Measurements from ENCODE around the gene RACGAP1. TPM values are rescaled to one million over a fixed set of nuclear protein-coding genes. Genes with fewer than 3 reads are reported as not detected.
"Not testable (repeated sequence)": the region's sequence is repeated elsewhere in the genome, so short reads cannot be mapped to it uniquely, and the experiment has no call there.

The RACGAP1 gene
- total RNA-seq, 1 donor from 2014 or later = 112 TPM

GRCh38 chr12:49998453-49998852 lies 26.8 kb downstream of the RACGAP1 start:
- intact Hi-C loops (cut with micrococcal nuclease) = no loop called here

- intact Hi-C loops (cut with micrococcal nuclease) = no loop called here
Observed at GRCh38 chr12:49990273-49990672, 35.0 kb downstream of the RACGAP1 start.

GRCh38 chr12:49989400-49989799 lies 35.9 kb downstream of the RACGAP1 start:
- intact Hi-C loops (cut with micrococcal nuclease) = not testable (repeated sequence)

DNA sequence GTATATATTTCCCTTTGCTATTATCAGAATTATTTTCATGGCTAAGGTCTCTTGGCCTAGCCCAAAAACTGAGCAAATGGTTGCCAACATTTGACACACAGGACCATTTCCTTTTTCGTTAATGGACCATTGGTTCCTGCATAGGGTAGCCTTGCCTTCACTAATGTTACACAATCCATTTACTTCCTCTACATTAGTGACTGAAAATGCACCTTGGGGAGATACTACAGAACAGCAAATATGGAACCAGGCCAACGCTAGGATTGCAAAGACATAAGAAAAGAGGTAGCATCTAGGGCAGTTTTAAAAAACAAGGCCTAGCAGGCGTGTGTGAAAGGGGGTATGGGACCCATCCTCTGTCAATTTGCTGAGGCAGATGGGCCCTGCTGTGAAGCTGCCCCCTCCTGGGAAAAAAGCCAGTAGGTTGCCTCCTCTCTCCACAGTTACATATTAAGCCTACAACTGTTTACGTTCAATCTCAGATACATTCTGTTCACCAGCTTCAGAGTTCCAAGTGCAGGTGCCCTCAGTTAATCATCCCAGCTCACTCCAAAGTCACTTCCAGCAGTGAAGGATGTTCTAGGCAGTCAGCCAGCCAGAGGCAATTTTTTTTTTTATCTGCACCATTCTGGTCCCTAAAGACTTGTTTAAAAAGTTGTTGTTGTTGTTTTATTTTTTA lies 37.5 kb downstream of the RACGAP1 start:
- intact Hi-C loops (cut with micrococcal nuclease) = no loop called here

DNA sequence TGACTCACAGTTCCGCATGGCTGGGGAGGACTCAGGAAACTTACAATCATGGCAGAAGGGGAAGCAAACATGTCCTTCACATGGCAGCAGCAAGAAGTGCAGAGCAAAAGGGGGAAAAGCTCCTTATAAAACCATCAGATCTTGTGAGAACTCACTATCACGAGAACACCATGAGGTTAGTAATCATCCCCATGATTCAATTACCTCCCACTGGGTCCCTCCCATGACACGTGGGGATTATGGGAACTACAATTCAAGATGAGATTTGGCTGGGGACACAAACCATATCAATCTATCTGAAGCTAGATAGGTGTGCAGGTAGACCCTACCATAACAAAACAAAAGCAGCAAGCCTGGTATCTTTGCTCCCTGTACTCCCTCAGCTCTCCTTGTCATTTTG lies 38.8 kb downstream of the RACGAP1 start:
- intact Hi-C loops (cut with micrococcal nuclease) = not testable (repeated sequence)

- intact Hi-C loops (cut with micrococcal nuclease) = no loop called here
Observed at GRCh38 chr12:49985981-49986380, 39.3 kb downstream of the RACGAP1 start.

DNA sequence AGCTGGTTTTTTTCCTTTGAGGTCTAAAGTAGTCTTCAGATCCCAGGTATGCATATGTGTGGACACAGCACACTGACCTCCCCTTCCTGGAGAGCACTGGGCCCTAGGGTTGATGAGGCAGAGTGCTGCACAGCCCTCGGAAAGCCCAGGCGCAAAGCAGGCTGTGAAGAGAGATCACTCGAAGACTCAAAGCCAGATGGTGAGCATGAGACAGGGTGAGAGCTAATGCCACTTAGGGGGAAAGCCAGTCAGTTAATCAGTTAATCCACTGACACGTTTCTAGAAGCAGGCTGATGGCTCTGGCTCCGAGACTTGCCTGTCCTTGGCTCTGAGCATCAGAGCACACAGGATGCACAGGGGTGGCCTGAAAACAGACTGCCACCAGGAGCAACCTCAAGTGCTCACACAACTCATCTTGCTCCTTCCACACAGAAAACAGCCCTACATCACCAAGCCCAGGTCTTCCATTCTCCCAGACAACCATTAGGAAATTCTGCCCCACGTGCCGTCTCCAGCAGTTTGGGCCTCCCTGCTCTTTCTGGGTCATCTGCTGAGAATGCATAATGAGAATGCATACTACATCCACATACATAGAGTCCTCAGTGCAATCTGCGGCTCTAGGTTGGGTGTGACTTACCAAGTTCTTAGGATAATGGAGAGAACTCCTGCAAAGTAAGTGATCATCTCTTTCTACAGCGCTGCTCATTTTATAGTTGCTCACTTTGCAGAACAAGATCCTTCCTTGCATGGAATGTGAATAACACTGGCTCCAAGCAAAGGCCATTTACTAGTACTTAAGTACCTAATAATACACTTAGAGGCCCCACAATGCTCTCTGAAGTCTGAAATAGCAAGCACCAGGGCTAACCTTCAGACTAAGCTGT lies 40.6 kb downstream of the RACGAP1 start:
- intact Hi-C loops (cut with micrococcal nuclease) = no loop called here

DNA sequence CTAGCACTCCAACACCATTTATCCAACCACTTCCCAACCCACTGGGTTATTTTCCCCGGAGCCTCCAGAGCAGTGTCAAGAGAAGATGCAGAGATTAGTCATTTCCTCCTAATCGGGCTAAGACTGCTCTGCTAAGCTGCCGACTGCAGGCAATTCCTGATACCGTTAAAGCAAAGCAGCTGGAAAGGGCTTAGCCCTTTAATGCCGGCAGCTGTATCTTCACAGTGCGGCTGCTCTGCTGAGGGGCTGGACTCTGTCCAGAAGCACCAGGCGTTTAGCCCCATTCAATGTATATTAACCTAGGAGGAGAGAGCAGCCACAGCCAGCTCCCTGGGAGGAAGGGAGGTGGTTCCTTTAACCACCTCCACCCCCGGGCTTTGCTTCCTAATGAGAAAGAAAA lies 41.4 kb downstream of the RACGAP1 start:
- intact Hi-C loops (cut with micrococcal nuclease) = no loop called here

DNA sequence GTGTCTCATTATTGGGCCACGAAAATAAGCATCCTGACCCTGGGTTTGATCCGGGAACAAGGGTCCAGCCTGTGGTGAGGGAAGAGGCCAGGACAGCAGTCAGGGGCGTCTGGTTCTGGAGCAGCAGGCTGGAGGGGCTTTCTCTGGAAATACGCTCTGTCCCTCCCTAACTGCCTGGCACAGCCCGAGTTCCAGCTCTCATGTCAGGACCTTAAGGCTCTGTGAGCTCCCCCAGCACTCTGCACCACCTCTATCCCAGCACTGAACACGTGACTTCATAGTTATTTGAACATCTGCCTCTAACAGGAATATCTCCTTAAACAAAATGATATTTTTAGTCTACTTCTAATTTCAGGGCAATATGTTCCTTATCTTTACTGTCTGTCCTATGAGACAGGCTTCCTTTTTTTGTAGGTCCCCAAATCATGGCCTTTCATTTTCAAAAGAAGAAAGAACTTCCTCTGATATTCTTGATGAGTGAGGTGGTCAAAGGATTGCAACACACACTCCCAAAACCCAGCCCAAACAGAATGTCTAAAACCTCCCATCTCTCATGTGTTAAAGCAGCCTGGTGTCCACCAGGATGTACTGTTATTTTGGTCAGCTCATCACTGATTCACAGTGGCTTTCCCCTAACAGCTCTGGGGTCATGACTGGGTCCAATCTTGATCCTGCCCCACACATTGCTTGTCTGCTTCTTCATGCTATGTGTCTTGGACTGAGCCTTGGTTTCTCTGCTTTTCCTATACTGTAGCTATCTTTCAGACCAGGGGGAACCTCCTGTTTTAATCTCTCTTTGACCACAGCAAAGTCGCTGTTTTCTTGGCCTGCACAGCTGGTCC lies 42.8 kb downstream of the RACGAP1 start:
- intact Hi-C loops (cut with micrococcal nuclease) = no loop called here

- intact Hi-C loops (cut with micrococcal nuclease) = no loop called here
Observed at GRCh38 chr12:49980501-49981349, 44.6 kb downstream of the RACGAP1 start.

GRCh38 chr12:49979791-49980190 lies 45.5 kb downstream of the RACGAP1 start:
- intact Hi-C loops (cut with micrococcal nuclease) = no loop called here

- intact Hi-C loops (cut with micrococcal nuclease) = no loop called here
Observed at GRCh38 chr12:49979016-49979586, 46.2 kb downstream of the RACGAP1 start.

DNA sequence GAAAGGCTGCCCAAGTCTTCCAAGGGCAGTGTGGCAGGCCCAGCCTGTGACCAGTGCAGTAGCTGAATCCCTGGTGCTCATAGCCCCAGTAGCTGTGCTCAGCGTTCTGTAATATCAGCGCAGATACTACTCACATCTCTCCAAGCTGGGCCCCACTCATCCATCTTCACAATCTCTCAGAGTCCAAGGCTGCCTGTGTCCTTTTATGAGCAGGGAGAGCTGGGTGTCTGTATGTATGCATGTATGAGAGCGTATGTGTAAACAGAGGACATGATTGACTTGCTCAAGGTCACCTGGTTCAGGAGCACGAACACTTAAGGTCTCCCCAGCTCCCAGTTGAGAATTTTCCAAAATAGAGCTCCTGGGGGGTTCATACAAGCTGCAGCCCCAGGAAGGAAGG lies 47.2 kb downstream of the RACGAP1 start:
- intact Hi-C loops (cut with micrococcal nuclease) = no loop called here

- intact Hi-C loops (cut with micrococcal nuclease) = no loop called here
Observed at GRCh38 chr12:49976557-49976956, 48.7 kb downstream of the RACGAP1 start.

GRCh38 chr12:49975318-49975761 lies 50.0 kb downstream of the RACGAP1 start:
- intact Hi-C loops (cut with micrococcal nuclease) = no loop called here

- intact Hi-C loops (cut with micrococcal nuclease) = no loop called here
Observed at GRCh38 chr12:49974677-49975317, 50.5 kb downstream of the RACGAP1 start.

DNA sequence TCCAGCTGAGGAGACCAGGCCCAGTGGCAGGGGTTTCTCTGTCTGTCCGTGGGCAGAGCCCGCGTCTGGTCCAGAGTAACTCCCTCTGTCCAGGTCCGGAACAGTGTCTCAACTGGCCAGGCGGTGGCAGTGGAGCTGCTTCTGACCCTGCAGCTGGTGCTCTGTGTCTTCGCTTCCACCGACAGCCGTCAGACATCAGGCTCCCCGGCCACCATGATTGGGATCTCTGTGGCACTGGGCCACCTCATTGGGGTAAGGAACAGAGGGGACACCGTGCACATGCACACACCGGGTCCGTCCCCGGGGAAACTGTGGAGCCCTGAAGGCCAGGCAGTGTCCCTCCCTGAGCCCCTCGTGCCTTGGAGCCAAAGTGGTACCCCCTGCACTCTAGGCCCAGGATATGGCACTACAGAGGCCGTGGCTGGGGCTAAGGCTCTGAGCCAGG lies 51.0 kb downstream of the RACGAP1 start:
- intact Hi-C loops (cut with micrococcal nuclease) = no loop called here

DNA sequence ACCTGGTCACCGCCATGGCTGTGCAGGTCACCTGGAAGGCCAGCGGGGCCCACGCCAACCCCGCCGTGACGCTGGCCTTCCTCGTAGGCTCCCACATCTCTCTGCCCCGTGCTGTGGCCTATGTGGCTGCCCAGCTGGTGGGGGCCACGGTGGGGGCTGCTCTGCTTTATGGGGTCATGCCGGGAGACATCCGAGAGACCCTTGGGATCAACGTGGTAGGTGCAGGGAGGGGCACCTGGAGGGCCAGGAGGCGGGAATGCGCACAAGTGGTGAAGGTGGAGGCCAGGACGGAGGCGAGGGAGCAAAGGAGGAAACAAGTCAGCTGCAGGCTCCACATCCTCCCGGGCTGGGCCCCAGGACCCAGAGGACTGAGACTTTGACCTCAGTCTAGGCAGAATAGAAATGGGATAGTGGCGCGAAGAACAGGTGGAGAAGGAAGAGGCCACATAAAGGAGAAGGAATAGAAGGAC lies 51.9 kb downstream of the RACGAP1 start:
- intact Hi-C loops (cut with micrococcal nuclease) = no loop called here

GRCh38 chr12:49972641-49973360 lies 52.5 kb downstream of the RACGAP1 start, which contains the start of gene AQP6:
AQP6 (plus strand) TSS chr12:49972947; CDS start chr12:49973174, 227 bp downstream.
- intact Hi-C loops (cut with micrococcal nuclease) = no loop called here

Measured in T-helper 1 cell treated with Interleukin-12 subunit alpha and Interleukin-12 subunit beta and Interleukin-4 antibody, amounts not matched to agents 30 ng/mL and 1 ng/mL, for 36 hours (primary cell).